Measurements from ENCODE around the gene ATP5IF1.

ATP5IF1 gene

GRCh38 chr1:28235755-28236655 lies at the start of gene ATP5IF1:
Gene ATP5IF1 (plus strand): TSS chr1:28236124. CDS start chr1:28236184, 60 bp downstream.
- DNase-seq = peak; percentile 86

- DNase-seq = no peak
Observed at GRCh38 chr1:28190337-28190979, 45.5 kb upstream of the ATP5IF1 start.

- DNase-seq = no peak
Observed at GRCh38 chr1:28190996-28191645, 44.8 kb upstream of the ATP5IF1 start.

- DNase-seq = no peak
Observed at GRCh38 chr1:28193701-28194161, 42.2 kb upstream of the ATP5IF1 start.

- DNase-seq = no peak
Observed at GRCh38 chr1:28194326-28195035, 41.4 kb upstream of the ATP5IF1 start.

- no peak for DNase-seq
Observed at GRCh38 chr1:28195780-28196179, 40.1 kb upstream of the ATP5IF1 start.

- DNase-seq = no peak
Observed at GRCh38 chr1:28196330-28196729, 39.6 kb upstream of the ATP5IF1 start.

- no peak for DNase-seq
Observed at GRCh38 chr1:28197682-28198415, 38.1 kb upstream of the ATP5IF1 start.

- DNase-seq = no peak
Observed at GRCh38 chr1:28199328-28200233, 36.3 kb upstream of the ATP5IF1 start.

- DNase-seq = no peak
Observed at GRCh38 chr1:28200234-28200873, 35.6 kb upstream of the ATP5IF1 start.

- no peak for DNase-seq
Observed at GRCh38 chr1:28205243-28205642, 30.7 kb upstream of the ATP5IF1 start.

- peak; percentile 4 for DNase-seq
Observed at GRCh38 chr1:28208818-28209441, 27.0 kb upstream of the ATP5IF1 start.

- DNase-seq = no peak
Observed at GRCh38 chr1:28209700-28210099, 26.2 kb upstream of the ATP5IF1 start.

GRCh38 chr1:28213315-28213714 lies 22.6 kb upstream of the ATP5IF1 start:
- no peak for DNase-seq

- DNase-seq = no peak
Observed at GRCh38 chr1:28229089-28229488, 6.8 kb upstream of the ATP5IF1 start.

GRCh38 chr1:28229996-28230395 lies 5.9 kb upstream of the ATP5IF1 start:
- DNase-seq = no peak

- no peak for DNase-seq
Observed at GRCh38 chr1:28232558-28233263, 3.2 kb upstream of the ATP5IF1 start, which contains the start of gene DNAJC8. Gene DNAJC8 (minus strand): TSS chr1:28233029. CDS start chr1:28232998, 31 bp downstream.

GRCh38 chr1:28233264-28233606 lies 2.7 kb upstream of the ATP5IF1 start:
- no peak for DNase-seq

- DNase-seq = no peak
Observed at GRCh38 chr1:28236656-28237322, 865 bp downstream of the ATP5IF1 start.
